Pancreas (tissue), 10 donors: ENCODE results near the gene CDCA7L. TPM values are rescaled to one million over a fixed set of nuclear protein-coding genes. Genes with fewer than 3 reads are reported as not detected.
A peak's percentile ranks its signal among the peaks of the same experiment; 100 is the strongest.

Experiments used
- ATAC-seq, 4 donors: fragments of 200-7000 bp; cut with Tn5 transposase; one replicate each; pipeline versions ENCODE4 v1.8.0 to v1.9.1; 2020; ENCODE audit warnings: mild to moderate bottlenecking in 4 of 4, moderate library complexity in 4 of 4
- DNase-seq, 6 donors: peaks; one replicate each; pipeline ENCODE4 v3.0.0-alpha.2; 2020
- FAIRE-seq: peaks from 2 replicates; lab custom pipeline; 2012; peaks lifted over from hg19 to GRCh38; lab: Jason Lieb, UNC
- H3K27ac ChIP-seq, 4 donors: fragments of 200-600 bp; sonication (generic); 1 replicate in 3 of 4; 2 replicates in 1 of 4; pipeline versions ENCODE4 v1.5.0 to v1.8.0; 2020
- H3K27me3 ChIP-seq, 4 donors: fragments of 200-600 bp; one replicate each; pipeline ENCODE4 v1.8.0; 2021
- H3K36me3 ChIP-seq, 3 donors: fragments of 200-600 bp; sonication (generic) in 1 of 3; one replicate each; pipeline versions ENCODE4 v1.5.0 to v1.8.0; 2020 to 2021
- H3K4me1 ChIP-seq, 3 donors: fragments of 200-600 bp; one replicate each; pipeline ENCODE4 v1.8.0; 2021
- H3K4me3 ChIP-seq, 4 donors: fragments of 200-600 bp; sonication (generic) in 2 of 4; one replicate each; pipeline versions ENCODE4 v1.5.0 to v1.8.0; 2020 to 2021
- H3K9me3 ChIP-seq, 4 donors: fragments of 200-600 bp; one replicate each; pipeline ENCODE4 v1.8.0; 2021
- CTCF ChIP-seq, 4 donors: fragments of 200-600 bp; sonication (generic) in 3 of 4; IDR thresholded peaks; one replicate each; pipeline versions ENCODE4 v1.5.0 to v1.8.0; 2021; ENCODE audit warnings: antibody characterized with exemption in 4 of 4
- WGBS, 2 donors: extraction: QIAGEN DNeasy Blood & Tissue Kit; methylation state at CpG; one replicate each; pipeline ENCODE4 v1.1.7; 2013; 5-methylcytosine and 5-hydroxymethylcytosine counted together
- intact Hi-C, 3 donors: fragments of 100-400 bp; cut with DNase I; formaldehyde crosslinking; loops; one replicate each; pipeline versions ENCODE4 v1.11.1 to v1.14.2; 2022
- polyA plus RNA-seq, 2 donors: library from polyadenylated mRNA; stranded (reverse); fragments of 200-250 nt; gene quantifications; one replicate each; pipeline ENCODE4 v1.2.3, GENCODE V29; 2013
- total RNA-seq, 6 donors: library from RNA; stranded (reverse); fragmentation: NEBNext Ultra II Directional in 4 of 6; extraction: Animal tissue kit (Norgen Biotek cat#: 25700) in 4 of 6; gene quantifications; one replicate each; pipeline versions ENCODE4 v1.2.1 to v1.2.4, GENCODE V29; 2021 to 2023
- donor health status: healthy with polysubstance abuse.
- donor health status: DM: no; HTN: no; CAD: no; lungs with moderate emphysema.
- donor health status: DM: no; HTN: no; CAD: no.
- donor health status: control.
- donor health status: control.
- donor health status: Bipolar disorder and iron deficiency.
- donor health status: DM: yes; HTN: yes; CAD: no.
- donor health status: DM: no; HTN: no; CAD: no.
- donor health status: DM: no; HTN: no; CAD: no.
- donor health status: DM: yes; HTN: yes; CAD: no.

The CDCA7L gene
- total and polyA plus RNA-seq, 8 donors = 6.7 to 27.2 (median 19.9) TPM

DNA sequence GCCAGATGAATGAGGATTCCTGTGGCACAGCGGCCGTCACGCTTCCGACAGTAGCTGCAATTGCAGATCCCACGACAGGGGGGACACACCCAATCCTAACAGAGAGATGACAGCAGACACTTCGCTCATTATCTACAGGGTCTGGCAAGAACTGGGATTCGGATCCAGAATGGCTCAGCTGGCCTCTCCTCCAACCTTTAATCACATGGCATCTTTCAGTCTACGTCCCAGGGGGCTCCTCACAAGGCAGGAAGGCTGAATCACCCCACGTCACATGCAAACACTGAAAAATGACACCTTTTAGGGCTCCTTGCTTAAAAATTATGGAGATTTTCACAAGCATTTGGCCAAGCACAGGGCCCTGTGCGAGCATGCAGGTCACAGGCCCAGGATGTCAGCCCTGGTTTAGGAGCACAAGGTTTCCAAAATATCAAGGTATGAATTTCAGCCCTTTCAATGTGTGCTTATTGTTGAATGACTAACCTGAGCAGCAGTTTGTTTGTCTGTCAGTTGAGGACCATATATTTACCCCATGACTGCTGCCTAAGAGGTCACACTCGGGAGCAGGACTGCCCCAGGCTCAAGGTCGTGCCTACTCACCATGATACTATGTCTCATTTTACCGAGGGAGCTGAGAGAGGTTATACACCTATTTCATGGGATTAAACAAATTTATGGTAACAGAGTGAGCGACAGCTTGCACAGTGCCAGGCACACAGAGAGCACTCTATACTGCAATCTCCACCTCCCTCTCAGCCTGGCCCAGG is 42.5 kb downstream of the CDCA7L start:
- DNase-seq = no peak
- TF ChIP-seq CTCF (IDR thresholded peaks at IDR 0.05) = no peak
- ATAC-seq = no peak
- no peak for FAIRE-seq
- 91 to 92% methylated on average over 14 of the region's 14 CpGs for WGBS, 2 donors
- Histone ChIP-seq H3K4me3 (no peak overlapping the region), H3K27me3 (no peaks in the 10 kb centered on the region), H3K4me1 (no peaks in the 10 kb centered on the region), H3K27ac (no peak overlapping the region), H3K36me3 (peaks cover 0 to 42% (median 6%) of the 10 kb centered on the region in 3 donors), H3K9me3 (no peaks in the 10 kb centered on the region)
- intact Hi-C loops = no loop called here

DNA sequence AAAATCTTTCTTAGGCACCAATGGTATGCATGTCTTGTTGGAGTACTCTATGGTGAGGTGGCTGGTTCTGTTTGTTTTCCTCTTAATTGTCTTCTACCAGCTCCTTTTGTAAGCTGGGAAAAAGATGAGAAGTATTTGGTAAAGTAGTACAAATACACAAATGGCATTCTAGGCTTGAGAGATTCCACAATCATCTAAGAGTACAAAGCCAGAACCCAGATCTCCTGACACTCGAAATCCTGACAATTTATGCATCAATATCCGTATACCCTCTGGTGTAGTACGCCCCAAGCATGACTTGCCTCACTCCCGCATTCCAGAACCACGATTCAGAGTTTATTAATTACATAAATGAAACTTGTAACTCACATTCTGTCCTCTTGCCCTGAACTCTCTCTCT is 43.5 kb downstream of the CDCA7L start:
- WGBS, 2 donors = 82 to 85% methylated on average over 5 of the region's 5 CpGs
- no peak for DNase-seq
- no peak overlapping the region for H3K27ac ChIP-seq
- no peaks in the 10 kb centered on the region for H3K27me3 ChIP-seq
- no peak overlapping the region for H3K4me3 ChIP-seq
- H3K9me3 ChIP-seq = no peaks in the 10 kb centered on the region
- H3K36me3 ChIP-seq = peaks cover 0 to 38% (median 6%) of the 10 kb centered on the region in 3 donors
- ATAC-seq = no peak
- no peak for FAIRE-seq
- no peak for TF ChIP-seq CTCF (IDR thresholded peaks at IDR 0.05)
- intact Hi-C loops = no loop called here
- H3K4me1 ChIP-seq = no peaks in the 10 kb centered on the region

DNA sequence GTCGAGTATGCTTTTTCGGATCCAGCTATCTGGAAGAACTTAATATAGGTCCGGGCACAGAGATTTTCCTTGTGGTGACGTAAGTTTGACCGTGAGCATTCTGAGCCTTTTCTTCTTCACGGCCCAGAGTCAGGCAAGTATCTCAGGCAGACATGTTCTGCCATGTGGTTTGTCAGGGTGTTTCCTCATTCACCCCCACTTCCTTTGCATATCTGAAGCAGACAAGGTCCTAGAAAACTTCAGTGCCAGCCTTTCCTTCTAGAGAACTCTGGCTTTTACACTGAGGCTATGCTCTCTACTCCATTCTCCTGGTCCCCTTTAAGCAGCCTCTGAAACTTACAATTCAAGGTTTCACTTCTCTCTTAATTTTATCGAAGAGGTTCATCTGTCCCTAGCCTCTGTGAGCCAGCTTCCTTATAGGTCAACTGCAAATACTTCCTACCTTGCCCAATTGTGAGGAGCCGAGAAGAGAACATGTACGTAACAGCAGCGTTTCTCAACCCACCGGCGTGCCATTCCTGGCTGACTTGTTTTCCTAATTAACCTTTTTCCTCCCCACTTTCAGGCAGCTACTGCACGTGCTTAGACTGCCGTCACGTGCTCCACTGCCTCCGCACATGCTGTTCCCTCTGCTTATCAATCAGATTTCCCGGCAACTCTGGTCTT is 47.3 kb downstream of the CDCA7L start:
- H3K36me3 ChIP-seq = peaks cover 0 to 15% (median 0%) of the 10 kb centered on the region in 3 donors
- no peaks in the 10 kb centered on the region for H3K27me3 ChIP-seq
- no peak overlapping the region for H3K27ac ChIP-seq
- no peaks in the 10 kb centered on the region for H3K9me3 ChIP-seq
- FAIRE-seq = no peak
- DNase-seq = no peak
- ATAC-seq = peak in 2 of 4 donors; percentile 34 to 46
- no peaks in the 10 kb centered on the region for H3K4me1 ChIP-seq
- no peak for TF ChIP-seq CTCF (IDR thresholded peaks at IDR 0.05)
- intact Hi-C loops = no loop called here
- WGBS, 2 donors = 94 to 96% methylated on average over 17 of the region's 17 CpGs
- no peak overlapping the region for H3K4me3 ChIP-seq

GRCh38 chr7:21893401-21893800 is 52.3 kb downstream of the CDCA7L start:
- DNase-seq = no peak
- Histone ChIP-seq H3K4me3 (no peak overlapping the region), H3K27me3 (no peaks in the 10 kb centered on the region), H3K4me1 (no peaks in the 10 kb centered on the region), H3K9me3 (no peaks in the 10 kb centered on the region), H3K36me3 (no peaks in the 10 kb centered on the region), H3K27ac (no peak overlapping the region)
- ATAC-seq = no peak
- TF ChIP-seq CTCF (IDR thresholded peaks at IDR 0.05) = no peak
- 83 to 85% methylated on average over 3 of the region's 3 CpGs for WGBS, 2 donors
- FAIRE-seq = no peak
- intact Hi-C loops = no loop called here

DNA sequence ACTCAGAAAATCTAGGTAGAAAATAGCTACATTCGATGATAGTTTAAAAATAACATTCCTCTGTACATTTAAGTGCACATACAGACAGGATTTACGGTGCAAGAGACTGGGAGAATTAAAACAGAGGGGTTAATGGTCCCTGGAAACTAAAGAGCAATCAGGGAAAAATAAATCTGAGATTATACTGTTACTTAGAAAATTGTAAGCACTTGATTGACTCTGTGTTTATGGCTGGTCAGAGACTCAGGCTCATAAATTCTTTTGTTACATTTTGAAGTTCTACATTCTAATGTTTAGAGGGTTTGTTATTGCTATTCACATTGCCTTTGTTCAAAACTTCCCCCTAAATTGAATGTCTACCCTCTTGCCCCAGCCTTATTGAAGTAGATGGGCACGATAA is 54.4 kb downstream of the CDCA7L start:
- FAIRE-seq (no peak), ATAC-seq (no peak), DNase-seq (no peak)
- H3K36me3 ChIP-seq = no peaks in the 10 kb centered on the region
- no peak overlapping the region for H3K4me3 ChIP-seq
- H3K27ac ChIP-seq = no peak overlapping the region
- no peak for TF ChIP-seq CTCF (IDR thresholded peaks at IDR 0.05)
- intact Hi-C loops = no loop called here
- WGBS, 2 donors = 87 to 88% methylated on average over 3 of the region's 3 CpGs
- H3K9me3 ChIP-seq = no peaks in the 10 kb centered on the region
- H3K4me1 ChIP-seq = no peaks in the 10 kb centered on the region
- no peaks in the 10 kb centered on the region for H3K27me3 ChIP-seq
